ENCODE measurements around the gene IGFL2.
"Not testable (repeated sequence)": the region's sequence is repeated elsewhere in the genome, so short reads cannot be mapped to it uniquely, and the experiment has no call there.

Gene IGFL2

GRCh38 chr19:46144756-46145155 is 3.3 kb upstream of the IGFL2 start:
- no peak for DNase-seq

GRCh38 chr19:46147166-46147740 is 785 bp upstream of the IGFL2 start:
- DNase-seq: no peak

GRCh38 chr19:46150606-46151005 is 2.6 kb downstream of the IGFL2 start:
- DNase-seq: no peak

- no peak for DNase-seq
Measured at GRCh38 chr19:46155237-46155636, 7.2 kb downstream of the IGFL2 start.

GRCh38 chr19:46159418-46160232 is 11.6 kb downstream of the IGFL2 start:
- no peak for DNase-seq

- DNase-seq: no peak
Measured at GRCh38 chr19:46160233-46160775, 12.3 kb downstream of the IGFL2 start.

GRCh38 chr19:46161642-46162257 is 13.7 kb downstream of the IGFL2 start:
- DNase-seq: not testable (repeated sequence)

- no peak for DNase-seq
Measured at GRCh38 chr19:46162731-46163130, 14.7 kb downstream of the IGFL2 start.

- DNase-seq: no peak
Measured at GRCh38 chr19:46173886-46174480, 25.9 kb downstream of the IGFL2 start.

GRCh38 chr19:46176116-46176860 is 28.2 kb downstream of the IGFL2 start:
- DNase-seq: no peak

- DNase-seq: no peak
Measured at GRCh38 chr19:46179076-46179759, 31.2 kb downstream of the IGFL2 start.

GRCh38 chr19:46180701-46181387 is 32.8 kb downstream of the IGFL2 start:
- DNase-seq: no peak

- DNase-seq: no peak
Measured at GRCh38 chr19:46181388-46181779, 33.3 kb downstream of the IGFL2 start.

- no peak for DNase-seq
Measured at GRCh38 chr19:46182476-46182875, 34.4 kb downstream of the IGFL2 start.

- DNase-seq: not testable (repeated sequence)
Measured at GRCh38 chr19:46184775-46185710, 37.0 kb downstream of the IGFL2 start.

GRCh38 chr19:46186101-46186716 is 38.2 kb downstream of the IGFL2 start:
- DNase-seq: no peak

GRCh38 chr19:46186717-46187101 is 38.7 kb downstream of the IGFL2 start:
- no peak for DNase-seq

GRCh38 chr19:46189971-46190888 is 42.2 kb downstream of the IGFL2 start:
- no peak for DNase-seq

GRCh38 chr19:46191356-46191755 is 43.3 kb downstream of the IGFL2 start:
- no peak for DNase-seq
